SH-SY5Y (cell line): ENCODE results near the gene ASTN1.

Source experiments
- GATA2 ChIP-seq: IDR thresholded peaks from 2 replicates; pipeline ENCODE4 v1.6.1; 2011; ENCODE audit warnings: mild to moderate bottlenecking, low read depth, low read length
- GATA3 ChIP-seq: IDR thresholded peaks from 2 replicates; pipeline ENCODE4 v1.6.1; 2011; ENCODE audit warnings: low read depth, mild to moderate bottlenecking, low read length, moderate library complexity

GRCh38 chr1:176847052-176847451, 317.5 kb downstream of the ASTN1 start:
- no peak for TF ChIP-seq GATA2
- TF ChIP-seq GATA3 = no peak
